ENCODE results near the gene RARS1.

RARS1 gene

DNA sequence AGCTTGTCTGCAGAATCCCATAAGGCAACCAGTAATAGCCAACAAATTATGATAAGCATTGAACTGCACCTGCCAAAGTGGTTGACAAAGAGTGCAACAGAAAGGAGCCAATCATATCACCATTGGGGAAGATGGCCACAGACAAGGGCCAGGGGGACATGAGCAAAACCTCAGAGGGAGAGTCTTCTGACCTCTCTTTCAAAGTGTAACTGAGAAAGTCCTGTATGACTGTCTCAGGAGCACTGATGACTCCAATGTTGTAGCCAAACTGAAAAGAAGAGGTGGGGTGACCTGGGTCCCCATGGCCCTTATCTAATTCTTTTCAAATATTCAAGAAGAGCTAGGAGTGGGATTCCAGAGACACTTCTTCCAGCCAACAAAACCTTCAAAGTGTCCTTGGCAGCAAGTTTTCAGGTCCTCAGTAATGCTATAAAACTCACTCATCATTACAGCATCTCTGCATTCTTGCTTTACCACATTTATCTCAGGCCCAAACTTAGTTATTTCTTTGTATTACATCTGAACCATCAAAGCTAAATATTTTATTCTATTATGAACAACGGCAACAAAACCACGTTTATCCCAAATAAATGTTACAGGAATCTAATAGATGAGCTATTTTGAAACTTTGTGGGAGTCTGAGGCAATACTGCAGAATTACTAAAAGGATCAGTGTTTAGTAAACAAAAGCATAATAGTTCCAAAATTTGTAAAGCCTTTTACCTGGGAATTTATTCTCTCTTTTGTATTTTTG lies 67.3 kb downstream of the RARS1 start:
- POLR2A ChIA-PET (ENCODE audit: low non-redundant PET) = no interaction called here
- DNase-seq (ENCODE audit: low spot score) = no peak
- TF ChIP-seq, protein P1, sequence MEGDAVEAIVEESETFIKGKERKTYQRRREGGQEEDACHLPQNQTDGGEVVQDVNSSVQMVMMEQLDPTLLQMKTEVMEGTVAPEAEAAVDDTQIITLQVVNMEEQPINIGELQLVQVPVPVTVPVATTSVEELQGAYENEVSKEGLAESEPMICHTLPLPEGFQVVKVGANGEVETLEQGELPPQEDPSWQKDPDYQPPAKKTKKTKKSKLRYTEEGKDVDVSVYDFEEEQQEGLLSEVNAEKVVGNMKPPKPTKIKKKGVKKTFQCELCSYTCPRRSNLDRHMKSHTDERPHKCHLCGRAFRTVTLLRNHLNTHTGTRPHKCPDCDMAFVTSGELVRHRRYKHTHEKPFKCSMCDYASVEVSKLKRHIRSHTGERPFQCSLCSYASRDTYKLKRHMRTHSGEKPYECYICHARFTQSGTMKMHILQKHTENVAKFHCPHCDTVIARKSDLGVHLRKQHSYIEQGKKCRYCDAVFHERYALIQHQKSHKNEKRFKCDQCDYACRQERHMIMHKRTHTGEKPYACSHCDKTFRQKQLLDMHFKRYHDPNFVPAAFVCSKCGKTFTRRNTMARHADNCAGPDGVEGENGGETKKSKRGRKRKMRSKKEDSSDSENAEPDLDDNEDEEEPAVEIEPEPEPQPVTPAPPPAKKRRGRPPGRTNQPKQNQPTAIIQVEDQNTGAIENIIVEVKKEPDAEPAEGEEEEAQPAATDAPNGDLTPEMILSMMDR (conservative IDR thresholded peaks at IDR 0.05; ENCODE audit: low read depth) = no peak
- no peak overlapping the region for H3K27ac ChIP-seq
- CTCF ChIA-PET = interaction anchor here (0.5 kb wide), 1 partner anchor 569 kb away, joined by 3 read pairs; no protein-coding TSS in a partner anchor

DNA sequence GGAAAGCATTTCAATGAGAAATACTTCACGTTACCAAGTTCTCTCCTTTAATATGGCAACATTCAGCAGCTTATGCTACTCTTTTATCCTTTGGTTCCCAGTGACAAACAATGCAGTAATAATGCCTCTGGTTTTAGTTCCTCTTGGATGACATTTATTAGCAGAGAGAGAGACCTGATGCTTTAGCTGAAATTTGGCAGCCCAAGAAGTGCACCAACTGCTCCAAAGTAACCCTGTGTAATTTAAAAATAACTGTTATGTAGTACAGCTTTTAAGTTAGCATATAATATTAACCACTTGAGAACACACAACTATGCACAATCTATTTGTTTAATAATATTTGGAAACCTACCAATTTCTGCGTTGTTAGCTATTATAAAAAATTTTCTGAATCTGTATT lies 71.1 kb downstream of the RARS1 start:
- no peak for DNase-seq (ENCODE audit: low spot score)
- CTCF ChIA-PET = interaction anchor here (0.7 kb wide), 1 partner anchor 60 kb away, joined by 3 read pairs; no protein-coding TSS in a partner anchor
- POLR2A ChIA-PET (ENCODE audit: low non-redundant PET) = no interaction called here
- TF ChIP-seq, protein P1 (conservative IDR thresholded peaks at IDR 0.05; ENCODE audit: low read depth) = no peak
- no peak overlapping the region for H3K27ac ChIP-seq

DNA sequence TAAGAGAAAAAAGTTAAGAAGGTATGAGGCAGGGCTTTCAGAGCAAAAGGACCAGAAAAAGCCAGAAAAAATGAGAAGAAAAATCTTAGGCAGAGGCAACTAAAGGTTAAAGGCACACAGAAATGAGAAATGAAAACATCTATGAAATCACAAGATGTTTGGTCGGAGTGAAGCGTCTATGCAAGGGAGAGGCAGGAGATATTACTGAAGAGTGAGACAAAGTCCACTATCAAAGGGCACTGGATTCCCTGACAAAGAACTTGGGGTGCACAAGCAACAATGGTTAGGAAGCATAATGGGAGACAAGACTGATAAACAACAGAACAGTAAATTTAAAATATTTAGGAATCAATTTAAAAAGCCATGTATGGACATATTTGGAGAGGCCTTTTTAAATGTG lies 76.0 kb downstream of the RARS1 start:
- ChIA-PET POLR2A (ENCODE audit: low non-redundant PET) (no interaction called here), CTCF (no interaction called here)
- DNase-seq (ENCODE audit: low spot score) = no peak
- TF ChIP-seq, protein P1 (conservative IDR thresholded peaks at IDR 0.05; ENCODE audit: low read depth) = no peak
- no peak overlapping the region for H3K27ac ChIP-seq

DNA sequence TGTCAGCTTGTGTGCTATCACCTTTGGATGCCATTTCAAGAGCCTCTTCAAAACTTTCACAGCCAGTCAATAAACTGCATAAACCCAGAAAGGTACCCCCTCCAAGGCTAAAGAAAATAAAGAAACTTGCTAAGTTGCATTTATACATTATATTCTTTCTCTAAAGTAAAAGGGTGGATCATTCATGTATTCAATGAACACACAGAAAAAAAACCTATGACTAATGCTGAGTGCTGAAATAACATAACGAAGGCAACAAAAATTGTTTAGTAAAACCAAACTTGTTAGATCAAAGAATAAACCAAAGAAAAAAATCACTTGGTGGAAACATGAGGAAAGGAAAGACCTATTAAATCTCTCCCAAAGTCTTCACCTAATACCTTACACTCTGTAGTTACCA lies 77.7 kb downstream of the RARS1 start:
- no peak for DNase-seq (ENCODE audit: low spot score)
- TF ChIP-seq, protein P1 (conservative IDR thresholded peaks at IDR 0.05; ENCODE audit: low read depth) = no peak
- POLR2A ChIA-PET (ENCODE audit: low non-redundant PET) = no interaction called here
- CTCF ChIA-PET = no interaction called here
- H3K27ac ChIP-seq = no peak overlapping the region

DNA sequence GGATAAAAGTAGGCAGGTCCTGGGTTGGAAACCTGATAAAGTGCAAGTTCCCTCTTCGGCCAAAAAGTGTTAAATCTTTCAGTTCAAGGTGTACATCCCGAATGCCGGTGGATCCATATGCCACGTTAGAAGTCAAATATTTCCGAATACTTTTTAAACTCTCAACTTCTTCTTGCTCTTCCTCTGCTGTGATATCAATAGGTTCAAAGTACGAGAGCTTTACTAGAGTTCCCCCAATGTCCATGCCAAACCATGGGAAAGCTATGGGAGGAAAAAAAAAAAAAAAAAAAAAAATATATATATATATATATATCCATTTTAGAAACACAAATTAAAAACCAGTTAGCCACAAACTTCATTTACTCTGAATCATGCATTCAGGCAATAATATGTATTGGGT lies 82.5 kb downstream of the RARS1 start:
- TF ChIP-seq, protein P1 (conservative IDR thresholded peaks at IDR 0.05; ENCODE audit: low read depth) = no peak
- DNase-seq (ENCODE audit: low spot score) = no peak
- CTCF ChIA-PET = interaction anchor here (0.6 kb wide), 2 partner anchors 43 to 292 kb away, joined by 4 read pairs; no protein-coding TSS in a partner anchor
- POLR2A ChIA-PET (ENCODE audit: low non-redundant PET) = no interaction called here
- no peak overlapping the region for H3K27ac ChIP-seq
